Nephron progenitor cell (in vitro differentiated cells): ENCODE measurements around the gene CARTPT.

Experiments used
- DNase-seq: peaks from one replicate; pipeline ENCODE4 v3.0.0; 2021
- H3K27ac Mint-ChIP-seq: 2 replicates; pipeline ENCODE4 v1.8.0; 2021; ENCODE audit warnings: mild to moderate bottlenecking, moderate library complexity, mixed read lengths
- H3K27me3 Mint-ChIP-seq: 2 replicates; pipeline ENCODE4 v1.8.0; 2021; ENCODE audit warnings: mild to moderate bottlenecking, low read depth, mixed read lengths; ENCODE audit not compliant: poor library complexity
- H3K36me3 Mint-ChIP-seq: 2 replicates; pipeline ENCODE4 v1.8.0; 2021; ENCODE audit warnings: low read depth, mixed read lengths
- H3K4me1 Mint-ChIP-seq: 2 replicates; pipeline ENCODE4 v1.8.0; 2021; ENCODE audit warnings: mixed read lengths
- H3K4me3 Mint-ChIP-seq: 2 replicates; pipeline ENCODE4 v1.8.0; 2021; ENCODE audit warnings: mild to moderate bottlenecking, moderate library complexity, mixed read lengths
- H3K9me3 Mint-ChIP-seq: 2 replicates; pipeline ENCODE4 v1.8.0; 2021; ENCODE audit warnings: mild to moderate bottlenecking, moderate library complexity, mixed read lengths
- CTCF ChIP-seq: fragments of 200-600 bp; sonication (generic); IDR thresholded peaks from 2 replicates; pipeline ENCODE4 v1.5.0; 2021; ENCODE audit warnings: antibody characterized with exemption

CARTPT gene

GRCh38 chr5:71693828-71694427 is 25.1 kb upstream of the CARTPT start:
- no peaks in the 10 kb centered on the region for H3K27me3 Mint-ChIP-seq
- DNase-seq: peak; percentile 16
- H3K4me3 Mint-ChIP-seq: peak overlapping the region; percentile 62
- H3K4me1 Mint-ChIP-seq: peaks cover 64% of the 10 kb centered on the region
- peak overlapping the region; percentile 73 for H3K27ac Mint-ChIP-seq
- H3K36me3 Mint-ChIP-seq: no peaks in the 10 kb centered on the region
- H3K9me3 Mint-ChIP-seq: no peaks in the 10 kb centered on the region
- TF ChIP-seq CTCF: no peak

- Mint-ChIP-seq H3K36me3 (no peaks in the 10 kb centered on the region), H3K4me3 (no peak overlapping the region), H3K9me3 (no peaks in the 10 kb centered on the region), H3K4me1 (peaks cover 63% of the 10 kb centered on the region), H3K27ac (peak overlapping the region; percentile 57), H3K27me3 (no peaks in the 10 kb centered on the region)
- DNase-seq: no peak
- TF ChIP-seq CTCF: no peak
These were observed 24.0 kb upstream of the CARTPT start for GRCh38 chr5:71695071-71695470.

- H3K4me3 Mint-ChIP-seq: peak overlapping the region; percentile 30
These were observed 23.5 kb upstream of the CARTPT start for GRCh38 chr5:71695595-71695994.

GRCh38 chr5:71697967-71698366 is 21.1 kb upstream of the CARTPT start:
- peak; percentile 55 for TF ChIP-seq CTCF
- Mint-ChIP-seq H3K27ac (no peak overlapping the region), H3K4me3 (no peak overlapping the region), H3K36me3 (no peaks in the 10 kb centered on the region), H3K27me3 (no peaks in the 10 kb centered on the region), H3K9me3 (no peaks in the 10 kb centered on the region), H3K4me1 (peaks cover 63% of the 10 kb centered on the region)
- DNase-seq: peak; percentile 31

More at GRCh38 chr5:71695595-71695994, 23.5 kb upstream of the CARTPT start:
- peaks cover 63% of the 10 kb centered on the region for H3K4me1 Mint-ChIP-seq
- no peaks in the 10 kb centered on the region for H3K36me3 Mint-ChIP-seq
- no peak for DNase-seq
- H3K27ac Mint-ChIP-seq: peak overlapping the region; percentile 84
- no peaks in the 10 kb centered on the region for H3K9me3 Mint-ChIP-seq
- no peaks in the 10 kb centered on the region for H3K27me3 Mint-ChIP-seq
- no peak for TF ChIP-seq CTCF

GRCh38 chr5:71699233-71699632 is 19.8 kb upstream of the CARTPT start:
- H3K27me3 Mint-ChIP-seq: no peaks in the 10 kb centered on the region
- H3K9me3 Mint-ChIP-seq: no peaks in the 10 kb centered on the region
- H3K27ac Mint-ChIP-seq: no peak overlapping the region
- H3K36me3 Mint-ChIP-seq: no peaks in the 10 kb centered on the region
- H3K4me1 Mint-ChIP-seq: peaks cover 64% of the 10 kb centered on the region
- DNase-seq: no peak
- no peak for TF ChIP-seq CTCF
- no peak overlapping the region for H3K4me3 Mint-ChIP-seq

GRCh38 chr5:71699751-71700150 is 19.3 kb upstream of the CARTPT start:
- H3K4me1 Mint-ChIP-seq: peaks cover 66% of the 10 kb centered on the region
- no peak overlapping the region for H3K4me3 Mint-ChIP-seq
- no peak overlapping the region for H3K27ac Mint-ChIP-seq
- no peaks in the 10 kb centered on the region for H3K27me3 Mint-ChIP-seq
- no peak for DNase-seq
- H3K9me3 Mint-ChIP-seq: no peaks in the 10 kb centered on the region
- no peaks in the 10 kb centered on the region for H3K36me3 Mint-ChIP-seq
- TF ChIP-seq CTCF: no peak
